HG03469 (cell line): ENCODE measurements around the gene TUBA3E.
A peak's percentile ranks its signal among the peaks of the same experiment; 100 is the strongest.
"Not testable (repeated sequence)": the region's sequence is repeated elsewhere in the genome, so short reads cannot be mapped to it uniquely, and the experiment has no call there.

Source experiments
- ATAC-seq: cut with Tn5 transposase; IDR thresholded peaks from one replicate; pipeline ENCODE4 v1.9.1; 2021; ENCODE audit warnings: mild to moderate bottlenecking, moderate library complexity, moderate number of reproducible peaks; ENCODE audit not compliant: unreplicated experiment

TUBA3E gene

GRCh38 chr2:130165293-130166016, 32.8 kb downstream of the TUBA3E start:
- no peak for ATAC-seq

DNA sequence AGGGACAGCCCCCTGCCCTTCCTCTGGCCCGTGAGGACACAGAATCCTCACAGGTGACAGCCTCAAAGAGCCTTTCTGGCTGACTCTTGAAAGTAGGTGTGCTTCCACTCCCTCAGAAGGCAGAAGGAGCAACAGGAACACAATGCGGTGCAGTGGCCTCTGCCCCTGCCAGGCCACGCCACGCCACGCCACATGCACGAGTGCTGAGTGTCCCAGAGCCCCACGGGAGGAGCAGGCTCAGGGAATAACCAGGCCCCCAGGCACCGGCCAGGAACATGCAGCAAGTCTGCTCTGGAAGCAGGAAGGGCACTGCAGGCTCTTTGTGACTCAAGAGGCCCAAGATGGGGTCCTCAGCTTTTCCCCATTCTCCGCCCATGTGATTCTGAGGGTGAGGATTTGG, 35.3 kb downstream of the TUBA3E start:
- no peak for ATAC-seq

DNA sequence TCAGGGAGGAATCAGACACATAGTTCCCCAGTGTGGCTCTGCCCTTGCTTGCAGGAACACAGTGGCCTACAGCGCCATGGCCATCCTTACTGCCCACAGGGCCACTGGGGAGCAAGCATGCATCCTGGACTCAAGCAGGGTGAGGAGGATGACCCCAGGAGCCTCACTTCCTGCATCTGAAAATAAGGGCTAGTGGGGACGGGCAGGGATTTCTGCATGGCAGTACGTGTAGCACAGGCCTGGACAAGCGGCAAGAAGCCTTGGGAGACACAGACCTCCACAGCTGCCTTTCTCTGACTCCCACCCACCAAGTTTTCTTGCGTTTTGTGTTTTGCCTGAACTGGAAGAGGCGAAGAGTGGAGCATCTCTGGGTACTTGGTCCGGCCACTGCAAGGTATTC, 35.8 kb downstream of the TUBA3E start:
- not testable (repeated sequence) for ATAC-seq

GRCh38 chr2:130160838-130161705, 37.2 kb downstream of the TUBA3E start:
- not testable (repeated sequence) for ATAC-seq

- ATAC-seq = no peak
Measured at GRCh38 chr2:130160131-130160530, 38.1 kb downstream of the TUBA3E start.

DNA sequence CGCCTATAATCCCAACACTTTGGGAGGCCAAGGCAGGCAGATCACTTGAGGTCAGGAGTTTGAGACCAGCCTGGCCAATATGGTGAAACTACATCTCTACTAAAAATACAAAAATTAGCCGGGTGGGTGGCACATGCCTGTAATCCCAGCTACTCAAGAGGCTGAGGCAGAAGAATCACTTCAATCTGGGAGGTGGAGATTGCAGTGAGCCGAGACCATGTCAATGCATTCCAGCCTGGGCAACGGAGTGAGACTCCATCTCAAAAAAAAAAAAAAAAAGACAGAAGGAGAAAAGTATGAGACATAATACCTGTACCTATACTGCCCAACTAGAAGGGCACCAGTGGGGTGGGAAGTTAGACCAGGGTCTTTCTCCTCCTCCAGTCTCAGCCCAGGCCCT, 38.9 kb downstream of the TUBA3E start:
- not testable (repeated sequence) for ATAC-seq

DNA sequence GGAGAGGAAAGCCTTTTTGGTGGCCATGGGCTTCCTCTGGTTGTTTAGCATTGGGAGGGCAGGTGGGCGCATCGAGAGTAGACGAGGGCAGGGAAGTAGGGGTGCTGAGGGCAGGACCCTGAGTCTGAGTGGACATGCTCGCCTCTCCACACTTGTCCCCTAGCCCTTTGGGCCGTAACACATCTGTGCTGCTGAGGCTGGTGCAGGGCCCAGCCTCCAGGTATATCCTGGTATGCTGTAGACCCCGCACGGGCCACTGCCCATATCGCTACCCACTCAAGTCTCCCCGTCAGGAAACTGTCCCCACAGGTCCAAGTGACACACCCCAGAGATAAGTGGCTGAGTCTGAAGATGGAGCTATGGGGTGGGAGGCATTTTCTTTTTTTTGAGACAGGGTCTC, 39.6 kb downstream of the TUBA3E start:
- no peak for ATAC-seq

- peak; percentile 86 for ATAC-seq
Measured at GRCh38 chr2:130157825-130158514, 40.3 kb downstream of the TUBA3E start.

GRCh38 chr2:130157354-130157753, 40.9 kb downstream of the TUBA3E start:
- ATAC-seq = peak; percentile 23

DNA sequence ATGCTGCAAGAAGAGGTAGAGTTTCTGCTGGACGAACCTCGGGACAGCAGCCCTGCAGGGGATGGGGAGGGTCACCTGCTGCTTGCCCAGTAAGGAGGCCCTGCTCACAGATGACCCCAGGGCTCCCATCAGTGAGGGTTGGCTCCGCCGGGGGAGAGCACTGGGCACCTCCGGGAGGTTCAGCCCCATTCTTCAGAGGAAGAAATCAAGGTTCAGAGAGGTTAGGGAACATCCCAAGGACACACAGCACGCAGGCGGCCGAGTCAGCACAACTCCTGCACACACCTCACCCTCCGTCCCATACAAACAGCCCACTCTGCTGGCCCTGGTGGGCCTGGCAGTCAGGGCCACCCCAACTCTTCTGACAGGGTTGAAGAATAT, 41.6 kb downstream of the TUBA3E start:
- no peak for ATAC-seq

DNA sequence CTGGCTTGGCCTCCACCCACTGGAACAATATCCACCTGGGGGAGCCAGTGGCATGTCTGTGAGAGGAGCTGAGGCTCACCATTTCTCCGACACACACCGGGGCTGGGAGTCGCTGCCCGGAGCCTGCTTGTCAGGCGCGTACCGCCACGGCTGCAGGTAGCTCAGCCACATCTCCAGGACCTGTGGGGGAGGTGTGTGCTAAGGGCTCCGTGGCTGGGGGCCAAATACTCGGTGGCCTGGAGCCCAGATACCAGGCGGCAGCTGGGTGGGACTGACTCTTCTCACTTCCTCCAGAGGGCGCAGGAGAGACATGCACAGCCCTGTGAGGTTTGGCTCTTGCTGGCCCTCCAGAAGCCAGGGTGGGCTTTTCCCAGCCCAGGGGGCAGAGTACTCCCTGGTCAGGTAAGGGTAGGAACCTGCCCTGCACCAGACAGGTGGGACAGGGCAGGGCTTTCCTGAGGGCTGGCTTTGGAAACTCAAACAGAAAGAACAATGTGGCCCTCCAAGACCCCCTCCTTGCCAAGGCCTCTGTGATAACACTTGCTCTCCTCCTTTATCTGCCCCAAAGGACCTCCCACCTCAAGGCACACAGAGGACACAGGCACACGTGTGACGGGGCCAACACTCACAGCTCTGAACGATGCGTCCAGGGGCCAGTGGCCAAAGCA, 42.1 kb downstream of the TUBA3E start:
- not testable (repeated sequence) for ATAC-seq

GRCh38 chr2:130154773-130155765, 43.2 kb downstream of the TUBA3E start:
- ATAC-seq = no peak

- not testable (repeated sequence) for ATAC-seq
Measured at GRCh38 chr2:130154423-130154770, 43.8 kb downstream of the TUBA3E start.

DNA sequence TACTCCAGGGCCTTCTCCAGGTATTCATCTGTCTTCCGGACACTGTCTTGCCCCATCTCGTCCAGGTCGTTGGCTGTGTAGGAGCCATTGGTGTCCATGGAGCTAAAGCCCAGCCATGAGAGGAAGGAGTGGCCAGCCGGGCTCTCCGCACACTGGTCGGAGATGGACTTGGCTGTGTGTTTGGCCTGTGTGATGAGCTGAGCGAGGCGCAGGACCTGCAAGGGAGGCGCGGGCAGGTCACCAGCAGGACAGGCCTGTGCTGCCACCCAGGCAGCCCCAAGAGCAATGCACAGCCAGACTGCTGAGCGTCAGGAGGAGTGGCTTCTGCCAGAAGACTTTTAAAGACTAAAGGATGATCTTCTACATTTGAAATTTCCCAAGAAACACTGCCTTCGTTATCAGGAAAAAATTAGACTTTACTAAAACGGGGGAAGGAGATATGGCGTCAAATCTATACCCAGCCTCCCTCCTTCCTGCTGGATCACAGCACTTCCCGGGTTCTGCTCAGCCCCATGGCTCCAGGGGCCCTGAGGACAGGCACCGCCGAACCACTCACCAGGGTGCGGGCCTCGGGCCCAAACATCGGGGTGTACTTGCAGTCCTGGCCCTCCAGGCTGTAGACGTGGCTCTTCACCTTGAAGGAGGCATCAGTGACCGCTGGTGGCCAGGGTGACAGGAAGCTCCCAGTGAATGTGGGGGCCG, 44.4 kb downstream of the TUBA3E start:
- not testable (repeated sequence) for ATAC-seq

- no peak for ATAC-seq
Measured at GRCh38 chr2:130152816-130153595, 45.2 kb downstream of the TUBA3E start.

- ATAC-seq = not testable (repeated sequence)
Measured at GRCh38 chr2:130152136-130152815, 46.0 kb downstream of the TUBA3E start.

GRCh38 chr2:130151145-130151512, 47.1 kb downstream of the TUBA3E start:
- not testable (repeated sequence) for ATAC-seq
